Neural progenitor cell (in vitro differentiated cells): ENCODE data around the gene LILRA5. TPM values are rescaled to one million over a fixed set of nuclear protein-coding genes. Genes with fewer than 3 reads are reported as not detected.

Experiments used
- microRNA-seq: library from miRNA; unstranded; fragments of <30 nt; microRNA quantifications from one replicate; pipeline ENCODE4, GENCODE V29; 2016
- small RNA-seq: library from RNA; depleted of rRNA; stranded (forward); fragments of <200 nt; gene quantifications from one replicate; pipeline ENCODE3, GENCODE V24; 2015
- total RNA-seq: library from RNA; depleted of rRNA; stranded (reverse); fragments of >200 nt; gene quantifications from 2 replicates; pipeline ENCODE4 v1.2.3, GENCODE V29; 2015; ENCODE audit warnings: low replicate concordance

LILRA5 gene
- total RNA-seq, 1 donor from 2014 or later, result not detected

Small RNA genes lying within 50 kb of the gene (microRNA-seq; reads per million reads assigned to microRNA genes)
- gene MIR4752, result not detected

Small RNA genes lying within 50 kb of the gene (small RNA-seq; reads per million reads assigned to genes)
- gene AC245884.12 (not detected), gene MIR4752 (not detected), gene RNU6-1307P (not detected)

Other genes with a start within 250 kb of the LILRA5 start
- 0.12 TPM in 1 of 2 replicates, not detected in the other for gene VSTM1, start 249.3 kb downstream of the LILRA5 start, total RNA-seq
- not detected in 2 replicates for gene TARM1, start 231.8 kb downstream of the LILRA5 start, total RNA-seq
- 2.4 TPM in 1 of 2 replicates, not detected in the other for gene OSCAR, start 212.4 kb downstream of the LILRA5 start, total RNA-seq
- 40.3 and 75.9 TPM in 2 replicates for gene NDUFA3, start 210.3 kb downstream of the LILRA5 start, total RNA-seq
- gene TFPT, start 197.5 kb downstream of the LILRA5 start, total RNA-seq, result 9.4 and 18.0 TPM in 2 replicates
- 62.0 and 64.4 TPM in 2 replicates for gene PRPF31, start 197.4 kb downstream of the LILRA5 start, total RNA-seq
- 23.2 and 29.4 TPM in 2 replicates for gene CNOT3, start 175.4 kb downstream of the LILRA5 start, total RNA-seq
- 2.7 and 5.4 TPM in 2 replicates for gene LENG1, start 153.4 kb downstream of the LILRA5 start, total RNA-seq
- gene TMC4, start 140.0 kb downstream of the LILRA5 start, total RNA-seq, result 0.46 TPM in 1 of 2 replicates, not detected in the other
- gene MBOAT7, start 123.6 kb downstream of the LILRA5 start, total RNA-seq, result 20.0 and 91.0 TPM in 2 replicates
- gene TSEN34, start 121.9 kb downstream of the LILRA5 start, total RNA-seq, result 10.3 and 37.3 TPM in 2 replicates
- gene RPS9, start 112.3 kb downstream of the LILRA5 start, total RNA-seq, result 1,773 and 2,732 TPM in 2 replicates
- gene LILRB3, start 90.2 kb downstream of the LILRA5 start, total RNA-seq, result not detected in 2 replicates
- gene LILRA6, start 70.4 kb downstream of the LILRA5 start, total RNA-seq, result not detected in 2 replicates
- not detected in 2 replicates for gene LILRB5, start 55.9 kb downstream of the LILRA5 start, total RNA-seq
- gene LILRB2, start 32.1 kb downstream of the LILRA5 start, total RNA-seq, result not detected in 2 replicates
- not detected in 2 replicates for gene LILRA4, start 26.0 kb upstream of the LILRA5 start, total RNA-seq
- gene LAIR1, start 51.8 kb upstream of the LILRA5 start, total RNA-seq, result not detected in 2 replicates
- gene TTYH1, start 102.3 kb upstream of the LILRA5 start, total RNA-seq, result 34.2 and 128 TPM in 2 replicates
- 36.6 and 90.1 TPM in 2 replicates for gene LENG8, start 136.0 kb upstream of the LILRA5 start, total RNA-seq
- gene LENG9, start 150.6 kb upstream of the LILRA5 start, total RNA-seq, result 0.79 and 4.0 TPM in 2 replicates
- 1.1 TPM in 1 of 2 replicates, not detected in the other for gene CDC42EP5, start 160.1 kb upstream of the LILRA5 start, total RNA-seq
- gene LAIR2, start 189.7 kb upstream of the LILRA5 start, total RNA-seq, result not detected in 2 replicates